H7 (cell line): Measurements from ENCODE around the gene ITPRIP. TPM values are rescaled to one million over a fixed set of nuclear protein-coding genes. Genes with fewer than 3 reads are reported as not detected.

Experiments used
- DNase-seq: peaks from one replicate; pipeline ENCODE4 v3.0.0; 2012
- H3K27me3 ChIP-seq: 2 replicates; pipeline ENCODE4 v1.6.0; 2011; ENCODE audit warnings: mild to moderate bottlenecking, low read length; ENCODE audit not compliant: control insufficient read depth, insufficient read depth
- H3K36me3 ChIP-seq: replicated peaks from 2 replicates; pipeline ENCODE4 v1.5.1; 2011; ENCODE audit warnings: low read length; ENCODE audit not compliant: control insufficient read depth, insufficient read depth
- H3K4me3 ChIP-seq: 2 replicates; pipeline ENCODE4 v1.5.1; 2011; ENCODE audit warnings: low read depth, mild to moderate bottlenecking, control low read depth, low read length, moderate library complexity; ENCODE audit not compliant: insufficient read depth
- total RNA-seq: library from RNA; depleted of rRNA; stranded (reverse); fragments of >200 nt; shearing (Covaris generic); gene quantifications from 2 replicates; pipeline ENCODE4 v1.2.3, GENCODE V29; 2014

The ITPRIP gene
- total RNA-seq, 1 experiment from 2014 or later = 6.9 TPM

DNA sequence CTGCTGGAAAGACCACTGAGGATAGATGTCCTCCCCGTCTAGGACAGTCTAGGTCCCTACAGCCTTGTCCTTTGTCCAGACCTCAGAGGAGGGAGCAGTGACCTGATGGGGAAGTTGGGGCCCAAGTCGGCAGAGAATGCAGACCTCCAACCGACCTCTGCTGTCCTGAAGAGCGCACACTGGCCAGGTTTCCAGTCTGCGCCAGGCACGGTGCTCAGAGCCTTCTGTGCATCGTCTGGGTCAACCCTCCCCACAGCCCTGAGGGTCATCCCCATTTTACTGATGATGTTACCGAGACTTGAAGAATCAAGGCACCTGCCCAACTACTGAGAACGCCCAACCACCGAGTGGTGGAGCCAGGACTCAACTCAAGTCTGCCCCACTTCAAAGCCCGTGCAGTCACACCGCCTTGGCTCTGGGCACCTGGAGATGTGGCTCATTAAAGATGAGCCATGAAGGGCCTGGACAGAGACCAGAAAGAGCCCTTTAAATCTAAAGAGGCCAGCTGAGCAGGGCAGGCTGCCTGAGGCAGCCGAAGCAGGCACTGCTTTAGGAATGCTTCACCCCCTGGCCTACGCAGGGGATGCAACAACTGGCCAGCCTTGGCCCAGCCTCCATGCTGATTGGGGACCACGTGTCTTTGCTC is 4.4 kb downstream of the ITPRIP start:
- Histone ChIP-seq H3K27me3 (no peaks in the 10 kb centered on the region), H3K4me3 (no peak overlapping the region), H3K36me3 (no peaks in the 10 kb centered on the region)
- peak; percentile 14 for DNase-seq

DNA sequence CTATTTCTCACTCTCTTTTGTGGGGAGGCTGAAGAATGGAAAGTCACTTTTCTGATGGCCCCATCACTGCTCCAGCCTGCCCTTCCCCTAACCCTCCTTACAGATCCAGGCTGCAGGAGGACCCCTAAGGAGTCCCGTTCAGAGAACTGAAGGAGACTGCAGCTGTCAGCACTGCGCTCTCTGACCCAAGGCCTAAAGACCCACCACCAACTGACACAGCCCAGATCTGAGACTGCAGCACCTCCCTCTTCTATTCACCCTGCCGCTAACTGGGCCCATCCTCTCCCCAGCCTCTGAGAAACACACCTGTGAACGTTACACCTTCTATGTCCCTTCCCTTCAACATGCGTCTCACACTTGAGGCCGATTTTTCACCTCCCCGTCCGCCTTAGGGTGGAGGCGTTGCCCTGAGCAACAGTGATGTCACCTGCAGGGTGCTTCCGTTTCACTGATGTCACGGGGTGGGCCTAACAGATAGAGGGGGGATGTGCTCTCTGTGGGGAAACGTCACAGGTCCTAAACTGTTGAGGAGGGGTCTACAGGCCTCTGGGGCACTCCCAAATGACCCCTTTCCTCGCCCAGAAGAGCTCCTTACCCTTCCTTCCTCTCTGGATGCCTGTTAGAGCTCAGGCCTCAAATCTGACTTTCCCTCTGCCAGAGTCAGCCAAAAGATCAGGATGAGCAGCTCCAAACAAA is 5.1 kb downstream of the ITPRIP start:
- H3K27me3 ChIP-seq = no peaks in the 10 kb centered on the region
- DNase-seq = peak; percentile 34
- no peaks in the 10 kb centered on the region for H3K36me3 ChIP-seq
- H3K4me3 ChIP-seq = no peak overlapping the region

DNA sequence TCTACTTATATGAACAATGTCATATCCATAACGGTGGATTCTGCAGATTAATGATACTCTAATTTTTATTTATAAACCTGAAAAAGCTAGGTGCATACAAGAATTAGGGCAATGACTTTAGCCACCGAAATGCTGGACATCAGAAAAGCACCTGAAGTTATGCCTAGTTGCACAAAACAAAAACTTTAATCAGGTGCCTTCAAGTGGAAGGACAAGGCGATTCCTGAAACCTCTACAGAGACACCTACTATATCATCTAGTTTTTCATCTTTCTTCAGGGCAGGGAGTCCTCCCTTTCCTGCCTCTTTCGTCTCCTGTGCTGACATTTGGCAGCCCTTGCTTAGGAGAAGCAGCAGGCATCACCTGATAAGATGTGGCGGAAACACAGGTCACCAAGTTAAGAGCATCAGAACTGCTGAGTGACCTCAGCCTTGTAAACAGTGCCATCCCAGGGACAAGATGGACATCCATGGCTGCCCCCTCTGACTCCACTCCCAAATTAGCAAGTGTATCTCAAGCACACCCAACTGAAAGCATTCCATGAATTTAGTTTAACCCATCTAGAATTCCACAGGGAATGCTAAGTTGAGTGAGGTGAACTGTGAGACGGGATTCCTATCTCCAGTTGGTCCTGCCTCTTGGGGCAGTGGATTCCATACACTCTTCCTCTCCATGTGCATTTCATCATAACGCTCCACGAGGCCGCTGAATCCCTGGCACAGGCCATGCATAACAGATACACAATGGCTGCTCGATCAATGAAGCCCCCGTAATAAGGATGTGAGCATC is 5.8 kb downstream of the ITPRIP start:
- Histone ChIP-seq H3K36me3 (no peaks in the 10 kb centered on the region), H3K27me3 (no peaks in the 10 kb centered on the region), H3K4me3 (no peak overlapping the region)
- no peak for DNase-seq

DNA sequence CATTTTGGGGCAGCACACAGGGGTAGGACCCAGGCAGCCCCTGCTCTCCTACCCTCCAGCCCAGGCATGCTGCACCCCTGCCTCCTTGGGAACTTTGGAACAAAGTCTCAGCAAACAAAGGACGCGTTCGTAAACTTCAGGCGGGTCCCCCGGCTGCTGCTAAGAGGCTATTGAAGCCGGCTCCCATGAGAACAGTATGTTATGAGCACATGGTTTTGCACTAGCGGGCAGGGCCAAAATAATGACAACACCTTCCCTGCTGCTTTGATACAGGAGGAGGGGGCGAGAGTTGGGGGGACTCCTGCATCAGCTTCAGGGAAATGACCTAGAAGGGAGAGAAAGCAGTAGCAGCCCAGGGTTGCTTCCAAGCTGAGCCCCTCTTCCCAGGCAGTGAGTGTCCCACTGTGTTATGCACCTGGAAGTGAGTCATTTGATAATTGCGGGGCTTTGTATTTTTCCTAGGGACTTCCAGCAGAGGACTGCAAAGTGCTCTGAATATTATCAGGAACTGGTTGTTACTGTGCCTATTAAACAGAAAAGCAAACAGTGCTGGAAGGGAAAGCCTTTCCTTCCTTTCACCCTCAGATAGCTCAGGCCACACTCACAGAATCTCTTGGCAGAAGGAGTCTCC is 6.9 kb downstream of the ITPRIP start:
- H3K36me3 ChIP-seq = no peaks in the 10 kb centered on the region
- no peak overlapping the region for H3K4me3 ChIP-seq
- peak; percentile 65 for DNase-seq
- H3K27me3 ChIP-seq = no peaks in the 10 kb centered on the region

DNA sequence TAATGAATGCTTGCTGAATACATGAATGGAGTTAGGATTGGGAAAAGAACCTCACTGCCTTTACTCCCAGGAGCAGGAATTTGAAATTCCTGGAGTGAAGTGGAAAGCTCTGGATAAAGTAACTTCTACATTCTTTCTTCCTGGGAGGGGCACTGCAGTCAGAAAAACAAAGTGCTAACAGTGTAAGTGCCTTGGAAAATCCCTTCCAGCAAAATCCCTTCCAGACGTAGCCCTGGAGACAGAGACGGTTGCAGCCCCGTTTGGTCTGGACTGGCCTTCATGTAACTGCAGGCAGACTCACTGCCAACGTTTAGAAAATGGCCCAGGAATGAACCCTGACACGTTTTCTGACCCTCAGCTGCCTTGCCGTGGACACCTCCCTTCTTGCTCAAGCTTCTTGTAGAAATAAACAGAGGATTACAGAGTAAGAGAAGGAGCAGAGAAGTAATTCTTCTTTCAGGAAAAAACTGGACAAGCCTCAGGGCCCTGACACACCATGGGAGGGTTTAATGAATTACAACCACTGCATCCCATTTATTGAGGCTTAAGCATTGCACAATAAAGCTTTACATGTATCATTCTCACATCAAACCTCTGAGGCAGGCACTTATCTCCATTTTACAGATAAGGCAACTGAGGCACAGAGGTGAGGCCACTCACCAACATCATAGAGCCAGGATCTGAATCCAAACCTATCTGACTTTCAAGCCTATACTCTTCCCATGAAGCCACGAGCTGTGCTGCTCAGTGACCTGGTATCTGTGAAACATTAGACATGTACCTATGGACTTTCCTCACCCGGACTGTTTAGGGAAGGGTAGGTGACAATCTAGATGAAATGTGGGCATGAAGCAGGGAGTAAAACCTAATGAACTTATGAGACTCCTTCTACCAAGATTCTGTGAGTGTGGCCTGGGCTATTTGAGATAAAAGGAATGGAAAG is 7.8 kb downstream of the ITPRIP start:
- no peaks in the 10 kb centered on the region for H3K27me3 ChIP-seq
- H3K36me3 ChIP-seq = no peaks in the 10 kb centered on the region
- no peak overlapping the region for H3K4me3 ChIP-seq
- peak; percentile 13 for DNase-seq

DNA sequence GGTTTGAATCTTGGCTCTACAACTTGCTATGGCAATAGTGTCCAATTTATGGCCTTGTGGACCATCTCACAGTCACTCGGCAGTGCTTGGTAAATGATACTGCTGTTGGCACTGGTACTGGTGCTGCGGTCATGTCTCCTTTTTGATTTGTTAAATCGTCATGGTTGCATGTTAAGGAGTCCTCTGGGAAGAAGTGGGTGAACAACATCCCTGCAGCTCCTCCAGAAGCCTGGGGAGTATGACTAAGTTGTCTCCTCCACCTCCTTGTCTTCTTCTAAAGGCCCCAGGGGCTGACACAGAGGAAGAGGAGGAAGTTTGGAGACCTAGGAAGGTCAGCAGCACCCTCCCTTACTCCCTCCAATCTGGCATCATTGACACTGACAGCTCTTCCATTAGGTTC is 8.5 kb downstream of the ITPRIP start:
- DNase-seq = no peak
- H3K4me3 ChIP-seq = no peak overlapping the region
- no peaks in the 10 kb centered on the region for H3K27me3 ChIP-seq
- no peaks in the 10 kb centered on the region for H3K36me3 ChIP-seq

DNA sequence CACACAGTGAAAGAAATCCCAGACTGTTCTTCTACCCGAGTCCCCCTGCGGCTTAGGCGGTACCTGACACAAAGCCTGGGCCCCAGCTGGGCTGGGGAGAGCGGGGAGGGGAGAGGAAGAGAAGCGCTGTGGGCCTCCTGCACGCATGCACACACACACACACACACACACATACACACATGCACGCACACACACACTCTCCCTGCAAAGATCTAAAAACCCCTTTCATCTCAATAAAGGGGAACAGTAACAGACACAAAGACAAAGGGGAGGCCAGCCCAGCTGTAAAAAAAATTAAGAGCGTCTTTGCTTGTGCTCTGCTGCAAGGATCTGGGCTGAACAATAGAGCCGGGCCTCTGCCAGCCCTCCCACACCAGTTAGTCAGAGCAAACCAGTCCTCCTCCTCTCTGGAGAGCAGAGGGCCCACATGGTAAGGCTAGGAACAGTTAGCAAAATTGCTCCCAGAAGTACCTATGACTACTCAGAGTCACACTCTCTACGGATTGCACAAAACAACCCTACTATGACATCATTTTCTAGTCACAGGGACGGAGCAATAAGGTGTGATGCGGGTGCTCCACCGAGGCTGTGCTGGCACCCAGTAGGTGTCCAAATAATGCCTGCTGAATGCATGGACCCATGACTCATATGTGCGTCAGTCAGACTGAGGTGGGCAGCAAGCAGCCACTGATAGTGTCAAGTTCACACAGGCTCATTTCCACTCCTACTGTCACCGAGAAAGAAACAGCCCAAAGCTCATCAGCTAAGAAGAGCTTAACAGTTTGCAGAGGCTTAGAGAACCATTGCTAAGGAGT is 9.2 kb downstream of the ITPRIP start:
- no peaks in the 10 kb centered on the region for H3K36me3 ChIP-seq
- H3K27me3 ChIP-seq = no peaks in the 10 kb centered on the region
- no peak overlapping the region for H3K4me3 ChIP-seq
- DNase-seq = peak; percentile 61

DNA sequence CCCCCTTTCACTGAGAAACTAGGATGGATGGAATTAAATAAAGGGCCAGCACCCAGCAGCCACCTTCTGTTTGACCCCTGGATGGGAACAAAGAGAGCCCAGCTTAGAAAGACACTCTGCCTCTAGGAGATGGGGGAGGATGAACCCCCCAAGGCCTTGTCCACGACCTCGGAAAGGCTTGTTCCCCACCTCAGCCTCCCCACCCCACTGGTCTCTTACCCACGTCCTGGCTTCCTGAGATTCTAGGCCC is 9.7 kb downstream of the ITPRIP start:
- no peak for DNase-seq
- H3K27me3 ChIP-seq = no peaks in the 10 kb centered on the region
- H3K36me3 ChIP-seq = no peaks in the 10 kb centered on the region; the same call in 1 of the 2 replicates
- H3K4me3 ChIP-seq = no peak overlapping the region

DNA sequence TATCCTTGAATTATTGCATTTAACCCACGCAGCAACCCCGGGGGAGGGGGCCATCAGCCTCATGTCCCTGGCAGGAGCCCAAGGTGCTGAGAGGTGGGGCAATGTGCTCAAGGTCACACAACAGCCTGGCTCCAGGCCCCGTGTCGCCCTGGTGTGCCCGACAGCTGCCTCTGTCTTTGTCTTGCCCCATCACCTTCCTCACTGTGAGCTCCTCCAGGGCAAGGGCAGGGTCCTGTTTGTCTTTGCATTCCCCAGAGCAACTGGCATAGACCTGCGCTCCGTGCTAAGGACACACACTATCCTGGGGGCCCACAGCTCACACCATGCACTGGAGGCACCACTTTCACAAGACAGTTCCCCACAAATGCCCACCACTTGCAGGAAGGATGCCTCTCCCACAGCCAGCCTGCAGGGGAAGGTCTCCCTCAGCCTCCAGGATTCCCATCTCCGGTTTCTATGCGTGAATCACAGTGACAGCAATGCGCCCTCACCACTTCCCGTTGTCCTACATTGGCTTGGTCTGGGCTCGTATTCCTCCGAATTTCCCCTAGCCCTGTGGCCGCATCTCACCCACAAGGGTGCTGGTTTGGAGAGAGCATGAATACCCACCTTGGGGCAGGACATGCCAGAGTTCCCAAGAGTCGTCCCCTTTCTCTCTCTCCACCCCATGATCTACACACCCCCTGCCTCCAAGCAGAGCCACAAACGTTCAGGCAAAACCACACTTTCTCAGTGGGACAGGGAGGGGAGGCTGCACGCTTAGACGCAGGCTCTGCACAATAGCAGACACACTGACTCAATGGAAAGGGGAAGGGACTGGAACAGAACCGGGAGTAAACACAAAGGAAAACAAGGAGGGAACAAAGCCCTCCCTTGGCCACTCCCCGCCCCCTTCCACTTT is 10.3 kb downstream of the ITPRIP start:
- no peaks in the 10 kb centered on the region for H3K27me3 ChIP-seq
- DNase-seq = peak; percentile 75
- H3K4me3 ChIP-seq = no peak overlapping the region
- H3K36me3 ChIP-seq = no peaks in the 10 kb centered on the region; the same call in 1 of the 2 replicates

DNA sequence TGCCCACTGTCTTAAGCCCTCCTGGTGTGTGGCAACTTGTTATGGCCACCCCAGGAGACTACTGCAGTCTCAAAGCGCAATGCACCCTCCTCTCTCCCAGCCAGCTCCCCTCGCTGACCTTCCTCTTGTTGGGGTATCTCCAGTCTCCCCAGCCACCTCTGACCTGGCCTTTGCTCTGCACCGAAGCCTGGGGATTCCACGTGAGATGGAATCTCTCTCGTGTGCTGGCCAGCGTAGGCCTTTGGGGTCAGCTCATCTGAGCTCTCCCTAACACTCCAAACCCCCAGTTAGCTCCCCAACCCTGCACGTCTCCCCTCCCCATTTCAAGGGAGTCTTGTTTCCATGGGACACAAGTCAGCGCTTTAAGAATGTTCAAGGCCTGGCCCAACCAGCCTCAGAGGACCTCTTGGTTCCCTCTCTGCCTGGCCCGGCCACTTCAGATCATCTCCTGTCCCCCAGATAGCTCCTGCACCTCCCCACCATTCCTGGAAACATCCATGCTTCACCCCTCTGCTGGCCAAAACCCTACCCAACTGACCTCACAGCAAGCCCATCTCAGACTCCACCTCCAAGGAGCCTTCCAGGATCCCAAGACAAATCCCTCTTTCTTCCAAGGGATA is 11.2 kb downstream of the ITPRIP start:
- Histone ChIP-seq H3K36me3 (no peaks in the 10 kb centered on the region; the same call in 1 of the 2 replicates), H3K27me3 (no peaks in the 10 kb centered on the region), H3K4me3 (no peak overlapping the region)
- peak; percentile 21 for DNase-seq

DNA sequence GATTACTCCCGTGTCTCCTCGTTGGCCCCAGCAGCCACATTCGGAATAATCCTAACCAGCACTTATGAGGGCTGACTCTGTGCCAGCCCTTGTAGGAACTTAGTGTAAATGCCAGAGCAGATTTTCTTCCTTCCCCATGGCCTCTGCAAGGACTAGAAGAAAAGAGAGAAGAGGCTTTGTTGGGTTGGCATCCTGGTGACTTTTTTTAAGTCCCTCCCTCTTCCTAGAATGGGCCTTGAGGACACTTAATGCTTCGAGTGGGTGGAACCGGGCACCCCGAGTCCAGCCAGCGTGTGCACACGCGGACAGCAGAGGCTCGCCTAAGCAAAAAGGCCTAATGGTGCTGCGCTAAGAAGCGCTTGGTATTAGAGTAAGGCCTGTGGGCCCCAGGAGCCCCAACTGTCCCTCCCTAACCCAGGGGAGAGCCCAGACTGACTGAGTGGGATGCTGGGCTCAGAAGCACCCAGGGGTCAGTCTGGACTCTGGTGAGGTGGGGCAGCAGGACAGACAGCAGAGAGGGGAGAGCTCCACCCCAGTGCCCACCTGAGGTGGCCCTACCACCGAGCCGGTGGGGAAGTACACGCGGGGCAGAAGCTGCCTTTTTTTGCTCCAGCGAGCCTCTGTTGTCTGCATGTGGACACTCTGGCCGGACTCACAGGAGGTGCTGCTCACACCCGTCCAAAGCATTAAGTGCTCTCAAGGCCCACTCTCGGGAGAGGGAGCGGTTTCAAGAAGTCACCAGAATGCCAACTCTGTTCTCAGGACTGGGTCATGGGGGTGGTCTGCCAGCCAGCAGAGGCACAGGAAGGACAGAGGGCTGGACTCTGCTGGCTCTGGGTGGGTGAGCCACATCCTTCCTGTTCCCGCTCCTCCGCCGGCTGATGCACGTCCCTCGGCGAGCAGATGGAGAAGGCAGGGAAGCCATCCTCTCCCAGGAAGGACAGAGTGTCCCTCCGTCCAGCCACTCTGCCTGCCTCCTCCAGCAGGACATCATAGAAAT is 12.5 kb downstream of the ITPRIP start:
- peak; percentile 11 for DNase-seq
- no peaks in the 10 kb centered on the region; the same call in 1 of the 2 replicates for H3K36me3 ChIP-seq
- no peak overlapping the region for H3K4me3 ChIP-seq
- H3K27me3 ChIP-seq = no peaks in the 10 kb centered on the region
